HG03025 (cell line): Measurements from ENCODE around the gene TMED3.

Experiments used
- ATAC-seq: cut with Tn5 transposase; IDR thresholded peaks from one replicate; pipeline ENCODE4 v1.9.1; 2021; ENCODE audit warnings: mild to moderate bottlenecking, moderate library complexity; ENCODE audit not compliant: unreplicated experiment, low FRiP score

TMED3 gene

GRCh38 chr15:79372428-79372827, 61.5 kb downstream of the TMED3 start:
- ATAC-seq, result no peak
